HG03064 (cell line): ENCODE measurements around the gene RET.

Source experiments
- ATAC-seq: cut with Tn5 transposase; IDR thresholded peaks from one replicate; pipeline ENCODE4 v1.9.1; 2021; ENCODE audit warnings: low read depth; ENCODE audit not compliant: unreplicated experiment

RET gene

GRCh38 chr10:43160046-43160920 lies 83.4 kb downstream of the RET start:
- peak; percentile 62 for ATAC-seq

- peak; percentile 62 for ATAC-seq
These were observed 84.0 kb downstream of the RET start for GRCh38 chr10:43160921-43161255.

- ATAC-seq: no peak
These were observed 85.7 kb downstream of the RET start for GRCh38 chr10:43162604-43163003.

GRCh38 chr10:43166207-43166879 lies 89.5 kb downstream of the RET start:
- no peak for ATAC-seq

GRCh38 chr10:43166880-43167497 lies 90.1 kb downstream of the RET start:
- ATAC-seq: peak; percentile 69

GRCh38 chr10:43167498-43167889 lies 90.6 kb downstream of the RET start:
- ATAC-seq: no peak

- no peak for ATAC-seq
These were observed 93.6 kb downstream of the RET start for GRCh38 chr10:43170491-43170890.

GRCh38 chr10:43172645-43173044 lies 95.8 kb downstream of the RET start:
- no peak for ATAC-seq

GRCh38 chr10:43173120-43173519 lies 96.3 kb downstream of the RET start:
- no peak for ATAC-seq

- no peak for ATAC-seq
These were observed 98.1 kb downstream of the RET start for GRCh38 chr10:43174969-43175368.

- ATAC-seq: no peak
These were observed 99.4 kb downstream of the RET start for GRCh38 chr10:43176271-43176670.

GRCh38 chr10:43177595-43177994 lies 100.7 kb downstream of the RET start:
- no peak for ATAC-seq
